Thoracic aorta (tissue), 2 donors: ENCODE measurements around the gene INPP4A. TPM values are rescaled to one million over a fixed set of nuclear protein-coding genes. Genes with fewer than 3 reads are reported as not detected.

Experiments
- ATAC-seq: fragments of 150-250 bp; one replicate; pipeline ENCODE4 v1.8.0; 2017; ENCODE audit warnings: low read depth; ENCODE audit not compliant: insufficient number of reproducible peaks, low FRiP score
- DNase-seq: peaks from one replicate; pipeline ENCODE4 v3.0.0-alpha.2; 2020; ENCODE audit warnings: low spot score
- H3K27ac ChIP-seq, 2 donors: fragments of 200-600 bp; sonication (generic); 1 replicate in 1 of 2; 2 replicates in 1 of 2; pipeline ENCODE4 v1.5.1; 2016; ENCODE audit warnings: mild to moderate bottlenecking in 2 of 2, moderate library complexity in 2 of 2
- H3K27me3 ChIP-seq: fragments of 200-600 bp; sonication (generic); replicated peaks from 2 replicates; pipeline ENCODE4 v1.6.0; 2016; ENCODE audit warnings: mild to moderate bottlenecking; ENCODE audit not compliant: insufficient read depth
- H3K36me3 ChIP-seq: fragments of 200-600 bp; sonication (generic); one replicate; pipeline ENCODE4 v1.5.1; 2016
- H3K4me1 ChIP-seq, 2 donors: fragments of 200-600 bp; sonication (generic); 1 replicate in 1 of 2; 2 replicates in 1 of 2; pipeline versions ENCODE4 v1.5.1 to v1.6.0; 2016; ENCODE audit warnings: low read depth in 2 of 2, mild to moderate bottlenecking in 1 of 2; ENCODE audit not compliant: control insufficient read depth in 1 of 2
- H3K4me3 ChIP-seq: fragments of 200-600 bp; sonication (generic); 2 replicates; pipeline ENCODE4 v1.5.1; 2016; ENCODE audit warnings: mild to moderate bottlenecking
- H3K9me3 ChIP-seq: fragments of 200-600 bp; sonication (generic); 2 replicates; pipeline ENCODE4 v1.5.1; 2016
- total RNA-seq, 2 donors: library from RNA; depleted of rRNA; stranded (reverse); fragments of >200 nt; gene quantifications; one replicate each; pipeline versions ENCODE4 v1.1.0 to v1.2.3, GENCODE V29; 2016
- TF ChIP-seq, protein P1 (sequence below): fragments of 200-600 bp; sonication (generic); IDR thresholded peaks from one replicate; pipeline ENCODE4 v1.5.1; 2019; ENCODE audit warnings: antibody characterized with exemption

Gene INPP4A
- total RNA-seq, 2 donors from 2014 or later, result 29.4 to 40.6 TPM

GRCh38 chr2:98565286-98565860, 120.7 kb downstream of the INPP4A start:
- H3K36me3 ChIP-seq, result peaks cover 17% of the 10 kb centered on the region
- H3K9me3 ChIP-seq, result no peaks in the 10 kb centered on the region
- H3K27ac ChIP-seq, result no peak overlapping the region
- ATAC-seq (no peak), DNase-seq (no peak)
- no peaks in the 10 kb centered on the region for H3K27me3 ChIP-seq
- TF ChIP-seq, protein P1, sequence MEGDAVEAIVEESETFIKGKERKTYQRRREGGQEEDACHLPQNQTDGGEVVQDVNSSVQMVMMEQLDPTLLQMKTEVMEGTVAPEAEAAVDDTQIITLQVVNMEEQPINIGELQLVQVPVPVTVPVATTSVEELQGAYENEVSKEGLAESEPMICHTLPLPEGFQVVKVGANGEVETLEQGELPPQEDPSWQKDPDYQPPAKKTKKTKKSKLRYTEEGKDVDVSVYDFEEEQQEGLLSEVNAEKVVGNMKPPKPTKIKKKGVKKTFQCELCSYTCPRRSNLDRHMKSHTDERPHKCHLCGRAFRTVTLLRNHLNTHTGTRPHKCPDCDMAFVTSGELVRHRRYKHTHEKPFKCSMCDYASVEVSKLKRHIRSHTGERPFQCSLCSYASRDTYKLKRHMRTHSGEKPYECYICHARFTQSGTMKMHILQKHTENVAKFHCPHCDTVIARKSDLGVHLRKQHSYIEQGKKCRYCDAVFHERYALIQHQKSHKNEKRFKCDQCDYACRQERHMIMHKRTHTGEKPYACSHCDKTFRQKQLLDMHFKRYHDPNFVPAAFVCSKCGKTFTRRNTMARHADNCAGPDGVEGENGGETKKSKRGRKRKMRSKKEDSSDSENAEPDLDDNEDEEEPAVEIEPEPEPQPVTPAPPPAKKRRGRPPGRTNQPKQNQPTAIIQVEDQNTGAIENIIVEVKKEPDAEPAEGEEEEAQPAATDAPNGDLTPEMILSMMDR, result no peak
- no peak overlapping the region for H3K4me3 ChIP-seq
- peaks cover 9 to 27% of the 10 kb centered on the region in 2 donors for H3K4me1 ChIP-seq

DNA sequence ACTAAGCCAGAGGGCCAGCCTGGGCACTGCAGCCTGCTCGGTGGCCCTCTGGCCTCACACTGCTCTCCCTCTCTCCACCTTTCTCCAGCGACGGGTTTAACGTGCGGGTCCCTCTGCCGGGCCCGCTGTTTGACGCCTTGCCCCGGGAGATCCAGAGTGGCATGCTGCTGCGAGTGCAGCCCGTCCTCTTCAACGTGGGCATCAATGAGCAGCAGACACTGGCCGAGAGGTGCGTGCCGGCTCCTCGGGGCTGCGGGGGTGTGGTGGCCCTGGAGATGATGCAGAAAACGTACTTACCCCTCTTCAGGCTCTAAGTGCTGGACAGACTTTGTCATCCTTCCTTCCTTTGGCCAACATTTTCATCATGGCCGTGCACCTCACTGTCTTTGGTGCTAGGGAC, 121.3 kb downstream of the INPP4A start:
- H3K27ac ChIP-seq, result no peak overlapping the region
- DNase-seq, result no peak
- no peaks in the 10 kb centered on the region for H3K27me3 ChIP-seq
- H3K4me1 ChIP-seq, result peaks cover 9 to 22% of the 10 kb centered on the region in 2 donors
- H3K9me3 ChIP-seq, result no peaks in the 10 kb centered on the region
- peaks cover 17% of the 10 kb centered on the region for H3K36me3 ChIP-seq
- TF ChIP-seq, protein P1, result no peak
- H3K4me3 ChIP-seq, result no peak overlapping the region
- ATAC-seq, result no peak

- Histone ChIP-seq H3K27ac (no peak overlapping the region), H3K27me3 (no peaks in the 10 kb centered on the region), H3K4me1 (no peaks in the 10 kb centered on the region), H3K36me3 (peaks cover 21% of the 10 kb centered on the region), H3K9me3 (no peaks in the 10 kb centered on the region), H3K4me3 (no peak overlapping the region)
- DNase-seq (no peak), ATAC-seq (no peak)
- TF ChIP-seq, protein P1, result no peak
Observed at GRCh38 chr2:98568161-98568956, 123.7 kb downstream of the INPP4A start.

- H3K27me3 ChIP-seq, result no peaks in the 10 kb centered on the region
- TF ChIP-seq, protein P1, result peak; percentile 70
- H3K4me1 ChIP-seq, result no peaks in the 10 kb centered on the region
- no peaks in the 10 kb centered on the region for H3K9me3 ChIP-seq
- no peak overlapping the region for H3K4me3 ChIP-seq
- H3K27ac ChIP-seq, result no peak overlapping the region
- no peak for DNase-seq
- ATAC-seq, result no peak
- H3K36me3 ChIP-seq, result peaks cover 24% of the 10 kb centered on the region
Observed at GRCh38 chr2:98569197-98569793, 124.6 kb downstream of the INPP4A start.

- Histone ChIP-seq H3K4me1 (no peaks in the 10 kb centered on the region), H3K9me3 (no peaks in the 10 kb centered on the region), H3K4me3 (no peak overlapping the region), H3K27me3 (no peaks in the 10 kb centered on the region), H3K36me3 (peaks cover 27% of the 10 kb centered on the region), H3K27ac (no peak overlapping the region)
- ATAC-seq (no peak), DNase-seq (no peak)
- TF ChIP-seq, protein P1, result no peak
Observed at GRCh38 chr2:98569915-98570314, 125.3 kb downstream of the INPP4A start.
